Dedifferentiated amniotic fluid mesenchymal stem cell (primary cell): Measurements from ENCODE around the gene MARCHF2.

Experiments used
- DNase-seq: peaks from one replicate; pipeline ENCODE4 v3.0.0-alpha.2; 2016; ENCODE audit errors: extremely low spot score

Gene MARCHF2

GRCh38 chr19:8477889-8478288, 64.8 kb downstream of the MARCHF2 start:
- DNase-seq, result no peak

- DNase-seq, result no peak
These were observed 65.5 kb downstream of the MARCHF2 start for GRCh38 chr19:8478598-8478997.

- DNase-seq, result no peak
These were observed 68.1 kb downstream of the MARCHF2 start for GRCh38 chr19:8481201-8481600.

- DNase-seq, result no peak
These were observed 68.5 kb downstream of the MARCHF2 start for GRCh38 chr19:8481616-8482015.

GRCh38 chr19:8482696-8483095, 69.6 kb downstream of the MARCHF2 start:
- DNase-seq, result no peak

- DNase-seq, result no peak
These were observed 70.1 kb downstream of the MARCHF2 start for GRCh38 chr19:8483165-8483564.

- no peak for DNase-seq
These were observed 71.3 kb downstream of the MARCHF2 start for GRCh38 chr19:8484331-8484894.

- no peak for DNase-seq
These were observed 72.7 kb downstream of the MARCHF2 start for GRCh38 chr19:8485561-8486371.

GRCh38 chr19:8486661-8487136, 73.6 kb downstream of the MARCHF2 start:
- no peak for DNase-seq

- DNase-seq, result no peak
These were observed 74.2 kb downstream of the MARCHF2 start for GRCh38 chr19:8487137-8487851.

- DNase-seq, result no peak
These were observed 75.3 kb downstream of the MARCHF2 start for GRCh38 chr19:8488365-8488764.
